ENCODE data around the gene TIPARP.

Gene TIPARP

GRCh38 chr3:156675830-156676767 is 1.7 kb downstream of the TIPARP start:
- no peak for DNase-seq (ENCODE audit: low read depth, low spot score)

- no peak for DNase-seq (ENCODE audit: low read depth, low spot score)
Observed at GRCh38 chr3:156676768-156677479, 2.5 kb downstream of the TIPARP start.

- no peak for DNase-seq (ENCODE audit: low read depth, low spot score)
Observed at GRCh38 chr3:156677536-156677935, 3.1 kb downstream of the TIPARP start.

- DNase-seq (ENCODE audit: low read depth, low spot score): no peak
Observed at GRCh38 chr3:156678197-156678596, 3.8 kb downstream of the TIPARP start.

- DNase-seq (ENCODE audit: low read depth, low spot score): no peak
Observed at GRCh38 chr3:156680243-156680914, 6.0 kb downstream of the TIPARP start.

GRCh38 chr3:156681002-156681401 is 6.6 kb downstream of the TIPARP start:
- no peak for DNase-seq (ENCODE audit: low read depth, low spot score)

- DNase-seq (ENCODE audit: low read depth, low spot score): no peak
Observed at GRCh38 chr3:156682501-156682900, 8.1 kb downstream of the TIPARP start.

- DNase-seq (ENCODE audit: low read depth, low spot score): no peak
Observed at GRCh38 chr3:156682963-156683362, 8.6 kb downstream of the TIPARP start.

- no peak for DNase-seq (ENCODE audit: low read depth, low spot score)
Observed at GRCh38 chr3:156685198-156685597, 10.8 kb downstream of the TIPARP start.

- DNase-seq (ENCODE audit: low read depth, low spot score): no peak
Observed at GRCh38 chr3:156685752-156686151, 11.4 kb downstream of the TIPARP start.

- no peak for DNase-seq (ENCODE audit: low read depth, low spot score)
Observed at GRCh38 chr3:156687023-156687422, 12.6 kb downstream of the TIPARP start.

- no peak for DNase-seq (ENCODE audit: low read depth, low spot score)
Observed at GRCh38 chr3:156688632-156689452, 14.5 kb downstream of the TIPARP start.

GRCh38 chr3:156689608-156690007 is 15.2 kb downstream of the TIPARP start:
- no peak for DNase-seq (ENCODE audit: low read depth, low spot score)

GRCh38 chr3:156691920-156692319 is 17.5 kb downstream of the TIPARP start:
- no peak for DNase-seq (ENCODE audit: low read depth, low spot score)

- no peak for DNase-seq (ENCODE audit: low read depth, low spot score)
Observed at GRCh38 chr3:156693166-156693565, 18.8 kb downstream of the TIPARP start.

- no peak for DNase-seq (ENCODE audit: low read depth, low spot score)
Observed at GRCh38 chr3:156694536-156694935, 20.1 kb downstream of the TIPARP start.

GRCh38 chr3:156702367-156702766 is 28.0 kb downstream of the TIPARP start:
- no peak for DNase-seq (ENCODE audit: low read depth, low spot score)

GRCh38 chr3:156704370-156705036 is 30.1 kb downstream of the TIPARP start:
- no peak for DNase-seq (ENCODE audit: low read depth, low spot score)

GRCh38 chr3:156705761-156706616 is 31.6 kb downstream of the TIPARP start:
- no peak for DNase-seq (ENCODE audit: low read depth, low spot score)

- no peak for DNase-seq (ENCODE audit: low read depth, low spot score)
Observed at GRCh38 chr3:156707588-156707987, 33.2 kb downstream of the TIPARP start.

Measured in brain pericyte (primary cell).